Upper lobe of right lung (tissue), 1 donor: ENCODE measurements around the gene KAT7. TPM values are rescaled to one million over a fixed set of nuclear protein-coding genes. Genes with fewer than 3 reads are reported as not detected.

Experiments used
- ATAC-seq: fragments of 200-7000 bp; cut with Tn5 transposase; one replicate; pipeline ENCODE4 v1.9.1; 2020; ENCODE audit warnings: mild to moderate bottlenecking, moderate library complexity
- DNase-seq: peaks from one replicate; pipeline ENCODE4 v3.0.0-alpha.2; 2020
- H3K27ac ChIP-seq: fragments of 200-600 bp; one replicate; pipeline ENCODE4 v1.8.0; 2022
- H3K27me3 ChIP-seq: fragments of 200-600 bp; one replicate; pipeline ENCODE4 v1.8.0; 2022; ENCODE audit warnings: mild to moderate bottlenecking
- H3K36me3 ChIP-seq: fragments of 200-600 bp; one replicate; pipeline ENCODE4 v1.8.0; 2022
- H3K4me1 ChIP-seq: fragments of 200-600 bp; one replicate; pipeline ENCODE4 v1.8.0; 2022
- H3K4me3 ChIP-seq: fragments of 200-600 bp; one replicate; pipeline ENCODE4 v1.8.0; 2022; ENCODE audit warnings: mild to moderate bottlenecking
- H3K9me3 ChIP-seq: fragments of 200-600 bp; one replicate; pipeline ENCODE4 v1.8.0; 2022
- intact Hi-C: fragments of 100-400 bp; cut with DNase I; formaldehyde crosslinking; loops from one replicate; pipeline ENCODE4 v1.11.0; 2022
- total RNA-seq: library from RNA; stranded (reverse); fragmentation: NEBNext Ultra II Directional; extraction: Animal tissue kit (Norgen Biotek cat#: 25700); gene quantifications from one replicate; pipeline ENCODE4 v1.2.1, GENCODE V29; 2021
- TF ChIP-seq, protein P1 (sequence below): fragments of 200-600 bp; IDR thresholded peaks from one replicate; pipeline ENCODE4 v1.8.0; 2022; ENCODE audit warnings: antibody characterized with exemption
- donor health status: DM: no; HTN: yes; CAD: no; lungs with severe emphysema.

KAT7 gene
- total RNA-seq, 1 donor from 2014 or later = 61.4 TPM

DNA sequence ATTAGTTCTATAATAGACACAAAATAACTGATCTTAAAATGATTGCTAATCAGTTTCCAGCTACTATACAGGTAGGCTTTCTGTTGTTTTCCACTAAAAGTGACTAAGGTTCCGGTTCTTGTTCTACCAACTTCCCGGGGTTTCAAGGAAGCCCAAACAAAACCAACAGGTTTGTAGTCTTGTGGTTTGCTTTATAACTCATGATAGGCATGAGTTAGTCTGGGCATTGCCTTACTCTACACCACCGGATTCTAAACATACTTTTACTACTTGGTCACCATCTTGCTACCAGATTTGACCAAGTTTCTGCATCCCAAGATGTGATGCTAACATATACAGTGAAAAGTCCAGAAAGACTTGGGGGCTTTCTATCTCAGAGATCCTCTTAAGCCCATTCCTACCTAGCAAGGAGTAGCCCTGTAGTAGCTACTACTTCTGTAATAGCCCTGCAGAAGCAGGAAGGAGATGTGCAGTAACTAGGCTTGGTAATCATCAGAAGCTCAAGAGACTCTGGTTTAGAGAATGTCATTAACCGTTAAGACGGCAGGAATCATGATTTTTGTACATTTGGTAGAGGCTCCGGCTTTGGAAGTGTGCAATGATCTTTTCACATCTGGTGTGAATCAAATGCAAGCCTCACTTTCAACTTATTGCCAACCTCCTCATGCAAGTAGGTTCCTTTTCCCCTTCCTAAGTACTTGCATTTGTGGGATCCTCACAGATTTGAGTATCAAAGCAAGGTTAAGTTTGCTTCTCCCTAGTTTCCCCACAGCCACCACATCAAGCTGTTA lies 26.1 kb upstream of the KAT7 start:
- TF ChIP-seq, protein P1, sequence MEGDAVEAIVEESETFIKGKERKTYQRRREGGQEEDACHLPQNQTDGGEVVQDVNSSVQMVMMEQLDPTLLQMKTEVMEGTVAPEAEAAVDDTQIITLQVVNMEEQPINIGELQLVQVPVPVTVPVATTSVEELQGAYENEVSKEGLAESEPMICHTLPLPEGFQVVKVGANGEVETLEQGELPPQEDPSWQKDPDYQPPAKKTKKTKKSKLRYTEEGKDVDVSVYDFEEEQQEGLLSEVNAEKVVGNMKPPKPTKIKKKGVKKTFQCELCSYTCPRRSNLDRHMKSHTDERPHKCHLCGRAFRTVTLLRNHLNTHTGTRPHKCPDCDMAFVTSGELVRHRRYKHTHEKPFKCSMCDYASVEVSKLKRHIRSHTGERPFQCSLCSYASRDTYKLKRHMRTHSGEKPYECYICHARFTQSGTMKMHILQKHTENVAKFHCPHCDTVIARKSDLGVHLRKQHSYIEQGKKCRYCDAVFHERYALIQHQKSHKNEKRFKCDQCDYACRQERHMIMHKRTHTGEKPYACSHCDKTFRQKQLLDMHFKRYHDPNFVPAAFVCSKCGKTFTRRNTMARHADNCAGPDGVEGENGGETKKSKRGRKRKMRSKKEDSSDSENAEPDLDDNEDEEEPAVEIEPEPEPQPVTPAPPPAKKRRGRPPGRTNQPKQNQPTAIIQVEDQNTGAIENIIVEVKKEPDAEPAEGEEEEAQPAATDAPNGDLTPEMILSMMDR = no peak
- ATAC-seq = no peak
- Histone ChIP-seq H3K4me3 (peak overlapping the region; percentile 67), H3K27ac (no peak overlapping the region), H3K36me3 (no peaks in the 10 kb centered on the region), H3K9me3 (no peaks in the 10 kb centered on the region), H3K27me3 (no peaks in the 10 kb centered on the region), H3K4me1 (peaks cover 4% of the 10 kb centered on the region)
- no peak for DNase-seq
- intact Hi-C loops = loop anchor here (5.0 kb wide), 1 partner anchor 45 kb away; no protein-coding TSS in a partner anchor

GRCh38 chr17:49763735-49764558 lies 24.5 kb upstream of the KAT7 start, which contains the start of gene FAM117A:
TSS of gene FAM117A (minus strand) at chr17:49764131. CDS start at chr17:49764087, 44 bp downstream.
- Histone ChIP-seq H3K27ac (peak within 1 kb of the TSS; percentile 55), H3K36me3 (no peaks in the 10 kb centered on the region), H3K4me1 (peaks cover 4% of the 10 kb centered on the region), H3K27me3 (no peaks in the 10 kb centered on the region), H3K4me3 (peak within 1 kb of the TSS; percentile 67), H3K9me3 (no peaks in the 10 kb centered on the region)
- intact Hi-C loops = loop anchor here (5.0 kb wide), 1 partner anchor 47 kb away; no protein-coding TSS in a partner anchor
- TF ChIP-seq, protein P1 = no peak
- peak; percentile 96 for DNase-seq
- peak; percentile 99 for ATAC-seq

GRCh38 chr17:49764559-49765180 lies 23.8 kb upstream of the KAT7 start:
- Histone ChIP-seq H3K4me3 (peak overlapping the region; percentile 67), H3K27ac (no peak overlapping the region), H3K4me1 (peaks cover 4% of the 10 kb centered on the region), H3K9me3 (no peaks in the 10 kb centered on the region), H3K27me3 (no peaks in the 10 kb centered on the region), H3K36me3 (no peaks in the 10 kb centered on the region)
- intact Hi-C loops = loop anchor here (5.0 kb wide), 1 partner anchor 47 kb away; no protein-coding TSS in a partner anchor
- TF ChIP-seq, protein P1 = no peak
- no peak for DNase-seq
- ATAC-seq = no peak

GRCh38 chr17:49766918-49767530 lies 21.5 kb upstream of the KAT7 start:
- Histone ChIP-seq H3K4me1 (peaks cover 4% of the 10 kb centered on the region), H3K27ac (no peak overlapping the region), H3K4me3 (no peak overlapping the region), H3K36me3 (no peaks in the 10 kb centered on the region), H3K27me3 (no peaks in the 10 kb centered on the region), H3K9me3 (no peaks in the 10 kb centered on the region)
- DNase-seq = no peak
- intact Hi-C loops = no loop called here
- TF ChIP-seq, protein P1 = no peak
- no peak for ATAC-seq
